Subcutaneous abdominal adipose tissue (tissue), 5 donors: ENCODE data around the gene DNLZ.
A peak's percentile ranks its signal among the peaks of the same experiment; 100 is the strongest.
"Not testable (repeated sequence)": the region's sequence is repeated elsewhere in the genome, so short reads cannot be mapped to it uniquely, and the experiment has no call there.

Experiments used
- H3K27ac ChIP-seq: one replicate; pipeline ENCODE4 v1.7.0; 2013; ENCODE audit warnings: low read depth, mild to moderate bottlenecking, inconsistent platforms, low read length, moderate library complexity
- H3K27me3 ChIP-seq, 5 donors: one replicate each; pipeline ENCODE4 v1.7.0; 2013; ENCODE audit warnings: low read length in 5 of 5, inconsistent platforms in 1 of 5; ENCODE audit not compliant: control insufficient read depth in 5 of 5, insufficient read depth in 4 of 5
- H3K36me3 ChIP-seq, 5 donors: one replicate each; pipeline ENCODE4 v1.7.0; 2013; ENCODE audit warnings: low read length in 5 of 5; ENCODE audit not compliant: control insufficient read depth in 5 of 5, insufficient read depth in 5 of 5
- H3K4me1 ChIP-seq, 5 donors: one replicate each; pipeline ENCODE4 v1.7.0; 2013; ENCODE audit warnings: low read length in 5 of 5, mild to moderate bottlenecking in 3 of 5, moderate library complexity in 1 of 5; ENCODE audit not compliant: control insufficient read depth in 5 of 5, insufficient read depth in 5 of 5
- H3K4me3 ChIP-seq, 5 donors: one replicate each; pipeline ENCODE4 v1.7.0; 2013; ENCODE audit warnings: low read length in 5 of 5, low read depth in 1 of 5
- H3K9ac ChIP-seq, 5 donors: one replicate each; pipeline ENCODE4 v1.7.0; 2013; ENCODE audit warnings: low read length in 5 of 5, mild to moderate bottlenecking in 4 of 5, moderate library complexity in 3 of 5
- H3K9me3 ChIP-seq, 5 donors: one replicate each; pipeline ENCODE4 v1.7.0; 2013; ENCODE audit warnings: low read length in 5 of 5; ENCODE audit not compliant: control insufficient read depth in 5 of 5
- donor health status: healthy.
- donor health status: healthy.
- donor health status: healthy.
- donor health status: healthy.
- donor health status: healthy.

Gene DNLZ

GRCh38 chr9:136353088-136353487 lies 10.5 kb downstream of the DNLZ start:
- H3K27ac ChIP-seq = no peak overlapping the region
- H3K9me3 ChIP-seq = no peaks in the 10 kb centered on the region
- no peak overlapping the region for H3K9ac ChIP-seq
- H3K36me3 ChIP-seq = peaks cover 0 to 28% (median 18%) of the 10 kb centered on the region in 5 donors
- no peak overlapping the region for H3K4me3 ChIP-seq
- peaks cover 0 to 12% (median 4%) of the 10 kb centered on the region in 5 donors for H3K4me1 ChIP-seq
- no peaks in the 10 kb centered on the region for H3K27me3 ChIP-seq

DNA sequence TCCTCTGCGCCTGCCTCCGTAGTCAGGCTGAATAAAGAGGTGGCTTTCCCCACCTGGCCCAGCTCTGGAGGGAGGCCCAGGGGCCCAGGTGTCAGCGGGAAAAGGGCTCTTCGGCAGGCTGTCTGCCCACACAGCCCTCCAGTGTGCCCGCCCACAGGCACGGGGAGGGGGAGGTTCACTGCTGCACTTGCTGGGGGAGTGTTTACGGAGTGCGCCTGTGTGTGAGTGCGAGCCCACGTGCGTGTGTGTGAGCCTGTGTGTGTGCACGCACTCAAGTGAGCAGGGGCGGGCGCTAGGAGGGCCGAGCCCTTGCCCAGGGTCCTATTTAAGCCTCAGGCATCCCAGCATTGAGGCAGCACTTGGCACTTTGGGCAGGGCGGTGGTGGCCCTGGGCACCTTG lies 10.9 kb downstream of the DNLZ start:
- Histone ChIP-seq H3K27me3 (no peaks in the 10 kb centered on the region), H3K36me3 (peaks cover 0 to 25% (median 14%) of the 10 kb centered on the region in 5 donors), H3K4me3 (no peak overlapping the region), H3K9ac (no peak overlapping the region), H3K27ac (no peak overlapping the region), H3K4me1 (peaks cover 0 to 12% (median 4%) of the 10 kb centered on the region in 5 donors), H3K9me3 (no peaks in the 10 kb centered on the region)

GRCh38 chr9:136351868-136352267 lies 11.7 kb downstream of the DNLZ start:
- H3K9ac ChIP-seq, H3K9me3 ChIP-seq, H3K27ac ChIP-seq, H3K27me3 ChIP-seq, H3K4me3 ChIP-seq: not testable (repeated sequence)
- Histone ChIP-seq H3K36me3 (peaks cover 0 to 18% (median 7%) of the 10 kb centered on the region in 5 donors), H3K4me1 (peaks cover 0 to 12% (median 4%) of the 10 kb centered on the region in 5 donors)

DNA sequence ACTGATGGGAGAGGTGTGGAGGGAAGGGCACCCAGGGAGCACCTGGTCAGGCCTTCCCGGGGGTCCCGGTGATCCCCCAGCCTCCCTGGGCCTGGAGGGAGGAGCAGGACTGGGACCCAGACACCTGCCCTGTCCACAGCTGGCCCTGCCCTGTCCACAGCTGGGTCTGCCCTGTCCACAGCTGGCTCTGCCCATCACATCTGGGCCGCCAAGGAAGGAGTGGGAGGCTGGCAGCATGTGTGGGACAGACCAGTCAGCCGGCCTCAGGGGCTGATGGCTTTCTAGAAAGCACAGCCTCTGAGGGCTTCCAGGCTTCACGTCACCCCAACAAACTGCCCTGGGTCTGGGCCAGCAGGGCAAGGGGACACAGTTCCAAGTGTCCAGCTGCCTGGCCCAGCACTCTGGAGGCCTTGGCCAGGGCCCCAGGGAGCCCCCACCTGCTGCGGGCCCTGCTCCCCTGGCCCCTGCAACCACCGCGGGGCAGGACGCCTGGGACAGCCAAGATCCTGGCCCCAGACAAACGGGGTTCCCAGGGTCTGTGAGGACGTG lies 12.2 kb downstream of the DNLZ start:
- H3K9me3 ChIP-seq = no peaks in the 10 kb centered on the region
- H3K4me1 ChIP-seq = peaks cover 0 to 14% (median 7%) of the 10 kb centered on the region in 5 donors
- H3K36me3 ChIP-seq = peaks cover 0 to 13% (median 7%) of the 10 kb centered on the region in 5 donors
- H3K4me3 ChIP-seq = no peak overlapping the region
- no peak overlapping the region for H3K27ac ChIP-seq
- H3K27me3 ChIP-seq = no peaks in the 10 kb centered on the region
- no peak overlapping the region for H3K9ac ChIP-seq

GRCh38 chr9:136349546-136349945 lies 14.0 kb downstream of the DNLZ start:
- Histone ChIP-seq H3K4me1 (peaks cover 0 to 24% (median 20%) of the 10 kb centered on the region in 5 donors), H3K9ac (no peak overlapping the region), H3K27ac (no peak overlapping the region), H3K27me3 (no peaks in the 10 kb centered on the region), H3K4me3 (no peak overlapping the region), H3K9me3 (no peaks in the 10 kb centered on the region), H3K36me3 (peaks cover 0 to 12% (median 7%) of the 10 kb centered on the region in 5 donors)

DNA sequence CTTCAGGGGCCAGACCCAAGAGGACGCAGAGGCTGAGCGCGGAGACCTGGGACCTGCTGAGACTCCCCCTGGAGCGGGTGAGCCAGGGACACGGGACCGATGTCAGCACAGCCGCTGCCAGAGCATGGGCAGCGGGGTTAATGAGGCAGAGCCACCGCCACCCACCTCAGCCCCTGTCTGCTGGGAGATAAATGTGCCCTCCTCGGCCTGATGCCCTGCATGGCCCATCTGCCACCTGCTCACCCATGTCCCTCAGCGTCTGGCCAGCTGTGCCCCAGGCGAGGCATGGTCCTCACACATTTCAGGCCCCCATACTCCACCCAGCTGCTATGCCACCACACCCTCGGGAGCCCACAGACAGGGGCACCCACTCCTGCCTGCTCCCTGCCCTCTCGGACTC lies 14.9 kb downstream of the DNLZ start:
- H3K9ac ChIP-seq = no peak overlapping the region
- peaks cover 0 to 12% (median 7%) of the 10 kb centered on the region in 5 donors for H3K36me3 ChIP-seq
- no peak overlapping the region for H3K27ac ChIP-seq
- peaks cover 0 to 22% (median 18%) of the 10 kb centered on the region in 5 donors for H3K4me1 ChIP-seq
- H3K27me3 ChIP-seq = no peaks in the 10 kb centered on the region
- no peak overlapping the region for H3K4me3 ChIP-seq
- no peaks in the 10 kb centered on the region for H3K9me3 ChIP-seq

GRCh38 chr9:136347472-136348256 lies 15.9 kb downstream of the DNLZ start:
- H3K4me1 ChIP-seq = peaks cover 0 to 29% (median 23%) of the 10 kb centered on the region in 5 donors
- H3K9ac ChIP-seq = peak overlapping the region in 1 of 5 donors; percentile 17
- peaks cover 0 to 12% (median 7%) of the 10 kb centered on the region in 5 donors for H3K36me3 ChIP-seq
- H3K9me3 ChIP-seq = no peaks in the 10 kb centered on the region
- H3K27ac ChIP-seq = no peak overlapping the region
- H3K27me3 ChIP-seq = no peaks in the 10 kb centered on the region
- no peak overlapping the region for H3K4me3 ChIP-seq

DNA sequence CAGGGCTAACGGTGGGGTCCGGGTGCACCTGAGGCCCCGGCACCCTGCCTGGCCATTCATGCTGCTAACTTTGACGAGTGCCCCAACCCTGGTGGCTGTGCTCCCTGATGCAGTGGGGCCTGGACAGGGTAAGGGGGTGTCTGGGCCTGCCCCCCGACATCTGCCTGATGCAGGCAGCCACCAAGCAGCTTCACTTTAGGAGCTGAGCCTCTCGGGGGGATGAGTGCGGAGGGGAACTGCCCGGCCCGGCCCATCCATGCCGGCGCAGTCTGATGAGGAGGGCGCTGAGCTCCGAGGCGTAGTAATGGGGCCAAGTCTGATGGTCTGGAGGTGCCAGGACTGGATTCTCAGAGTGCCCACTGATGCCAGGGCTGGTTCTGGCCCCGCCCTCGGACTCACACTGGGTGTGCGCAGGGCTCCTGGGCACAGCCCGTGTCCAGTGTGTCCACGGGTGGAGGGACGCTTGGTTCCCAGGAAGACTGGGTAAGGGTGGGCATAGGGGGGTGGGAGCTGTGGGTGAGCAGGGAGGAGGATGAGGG lies 16.5 kb downstream of the DNLZ start:
- Histone ChIP-seq H3K4me3 (no peak overlapping the region), H3K27ac (no peak overlapping the region), H3K9ac (peak overlapping the region in 2 of 5 donors; percentile 8 to 48), H3K9me3 (no peaks in the 10 kb centered on the region), H3K36me3 (peaks cover 0 to 12% (median 7%) of the 10 kb centered on the region in 5 donors), H3K27me3 (peaks cover 0 to 2% (median 0%) of the 10 kb centered on the region in 5 donors), H3K4me1 (peaks cover 0 to 35% (median 29%) of the 10 kb centered on the region in 5 donors)

DNA sequence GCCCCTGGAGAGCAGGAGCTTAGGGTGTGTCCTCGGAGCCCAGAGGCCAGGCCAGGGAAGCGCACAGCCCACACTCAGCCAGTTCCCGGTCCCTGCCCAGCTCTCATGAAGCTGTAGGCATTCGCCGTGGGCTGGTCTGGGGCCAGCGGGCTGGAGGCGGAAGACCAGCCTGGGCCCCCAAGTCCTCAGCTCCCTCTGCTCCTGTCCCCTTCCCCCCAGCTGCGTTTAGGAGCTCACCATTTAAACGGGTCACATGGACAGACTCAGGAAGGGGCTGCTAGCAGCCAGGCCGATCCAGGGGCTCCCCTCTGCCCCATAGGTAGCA lies 17.4 kb downstream of the DNLZ start:
- Histone ChIP-seq H3K4me3 (peak overlapping the region in 4 of 5 donors; percentile 27 to 60 (median 42)), H3K9ac (peak overlapping the region in 4 of 5 donors; percentile 46 to 66 (median 58)), H3K36me3 (peaks cover 0 to 12% (median 7%) of the 10 kb centered on the region in 5 donors), H3K27me3 (peaks cover 0 to 3% (median 0%) of the 10 kb centered on the region in 5 donors), H3K27ac (no peak overlapping the region), H3K9me3 (no peaks in the 10 kb centered on the region), H3K4me1 (peaks cover 0 to 37% (median 30%) of the 10 kb centered on the region in 5 donors)
